GM21360 (cell line): ENCODE measurements around the gene DAPL1.

Experiments
- ATAC-seq: cut with Tn5 transposase; IDR thresholded peaks from one replicate; pipeline ENCODE4 v1.9.1; 2021; ENCODE audit warnings: mild to moderate bottlenecking, moderate library complexity; ENCODE audit not compliant: unreplicated experiment

The DAPL1 gene

GRCh38 chr2:158795195-158795924, at the start of gene DAPL1:
Gene DAPL1 (plus strand): TSS chr2:158795317. CDS start chr2:158795373, 56 bp downstream.
- no peak for ATAC-seq

DNA sequence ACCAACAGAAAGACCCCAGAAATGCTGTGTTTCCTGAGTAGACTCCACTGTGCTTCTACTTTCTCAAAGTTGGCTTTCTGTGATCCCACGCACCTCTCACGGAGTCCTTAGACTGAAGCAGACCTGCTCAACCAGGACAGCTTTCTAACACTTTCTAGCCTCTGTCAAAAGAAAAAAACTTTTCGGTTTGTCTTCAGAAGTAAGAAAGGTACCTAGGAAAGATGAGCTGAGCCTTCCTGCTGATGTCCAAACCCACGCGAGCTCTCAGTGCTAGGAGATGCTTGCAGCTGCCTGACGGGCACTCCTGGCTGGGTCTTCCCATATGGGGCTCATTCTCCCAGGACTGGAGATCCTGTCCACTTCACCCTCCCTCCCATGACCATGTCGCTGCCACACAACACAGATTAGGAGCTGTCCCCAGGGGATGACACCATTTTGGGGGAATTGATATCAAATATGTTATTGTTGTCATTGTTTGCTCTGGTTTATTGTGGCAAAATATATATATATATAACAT, 49.2 kb upstream of the DAPL1 start:
- ATAC-seq, result no peak

- no peak for ATAC-seq
Measured at GRCh38 chr2:158746488-158746887, 48.6 kb upstream of the DAPL1 start.

DNA sequence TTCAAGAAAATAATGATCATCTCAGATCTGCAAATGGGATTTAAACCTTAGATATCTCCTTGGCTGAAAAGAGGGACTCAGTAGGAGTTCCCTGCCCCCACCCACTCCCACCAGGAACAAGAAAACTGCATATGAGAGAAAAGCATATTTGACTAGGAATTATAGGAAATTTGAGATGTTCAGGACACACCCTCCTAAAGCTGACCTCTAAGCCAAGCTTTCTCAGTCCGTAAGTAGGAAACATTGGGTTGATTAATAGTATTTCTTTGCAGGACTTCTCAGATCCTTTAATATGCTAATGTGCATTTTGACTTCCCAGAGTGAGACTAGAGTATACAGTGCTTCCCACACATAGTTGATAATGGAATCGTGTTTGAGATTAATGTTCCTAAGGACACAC, 47.8 kb upstream of the DAPL1 start:
- ATAC-seq, result no peak

DNA sequence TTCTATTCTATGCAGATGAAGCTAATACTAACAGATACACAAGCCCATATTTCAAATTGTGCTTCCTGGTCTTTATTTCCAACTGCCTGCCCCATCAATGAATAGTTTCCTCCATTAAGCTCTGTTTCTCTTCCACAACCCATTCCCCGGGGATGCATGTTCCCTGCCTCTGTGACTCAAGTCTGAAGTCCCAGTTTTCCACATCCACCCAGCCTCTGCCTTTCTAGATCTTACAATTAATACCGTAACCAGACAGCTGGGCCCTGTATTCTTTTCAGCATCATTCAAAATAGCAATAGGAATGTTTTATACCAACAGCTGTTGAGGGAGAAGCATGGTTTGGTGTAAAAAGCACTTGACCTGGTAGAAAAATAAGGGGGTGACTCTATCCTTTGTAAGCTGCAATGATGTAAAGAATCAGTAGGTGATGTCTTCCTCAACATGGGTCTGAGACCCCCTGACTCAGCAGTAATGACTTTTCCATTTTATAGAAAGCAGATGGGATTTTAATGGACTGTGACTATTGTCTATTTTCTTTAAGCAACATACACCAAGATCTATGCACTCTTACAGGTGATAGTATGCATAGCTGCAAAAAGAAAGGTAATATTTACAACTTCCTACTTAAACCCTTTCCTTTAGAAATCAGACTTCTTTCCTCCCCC, 46.1 kb upstream of the DAPL1 start:
- ATAC-seq, result no peak

DNA sequence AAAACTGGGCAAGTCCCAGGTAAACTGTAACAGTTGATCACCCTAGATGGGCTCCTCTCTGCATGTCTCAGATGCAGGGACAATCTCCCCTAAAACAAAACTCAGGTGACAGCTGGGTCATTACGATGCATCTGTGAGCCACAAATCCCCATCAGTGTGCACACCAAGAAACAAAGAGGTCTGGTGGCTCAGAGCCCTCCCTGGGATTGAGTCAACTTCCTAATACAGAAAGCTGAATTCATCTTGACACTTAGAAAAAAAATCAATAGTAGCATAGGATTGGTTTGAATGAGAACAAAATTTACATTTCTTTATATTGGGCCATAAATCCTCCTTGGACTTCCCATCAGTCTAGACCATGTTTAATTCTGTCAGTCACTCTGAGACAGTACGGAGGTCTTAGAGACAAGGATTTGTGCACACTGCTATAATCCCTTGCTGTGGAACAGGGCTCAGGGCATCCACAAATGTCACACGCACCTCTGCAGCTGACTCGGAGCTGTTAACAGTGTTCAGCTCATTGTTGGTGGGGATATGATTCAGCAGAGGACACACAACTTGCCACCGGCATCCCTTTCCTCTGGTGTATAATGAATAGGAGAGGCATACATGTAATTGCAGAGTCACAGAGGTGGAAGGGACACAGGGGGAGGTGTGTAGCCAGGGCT, 44.5 kb upstream of the DAPL1 start:
- ATAC-seq, result no peak

DNA sequence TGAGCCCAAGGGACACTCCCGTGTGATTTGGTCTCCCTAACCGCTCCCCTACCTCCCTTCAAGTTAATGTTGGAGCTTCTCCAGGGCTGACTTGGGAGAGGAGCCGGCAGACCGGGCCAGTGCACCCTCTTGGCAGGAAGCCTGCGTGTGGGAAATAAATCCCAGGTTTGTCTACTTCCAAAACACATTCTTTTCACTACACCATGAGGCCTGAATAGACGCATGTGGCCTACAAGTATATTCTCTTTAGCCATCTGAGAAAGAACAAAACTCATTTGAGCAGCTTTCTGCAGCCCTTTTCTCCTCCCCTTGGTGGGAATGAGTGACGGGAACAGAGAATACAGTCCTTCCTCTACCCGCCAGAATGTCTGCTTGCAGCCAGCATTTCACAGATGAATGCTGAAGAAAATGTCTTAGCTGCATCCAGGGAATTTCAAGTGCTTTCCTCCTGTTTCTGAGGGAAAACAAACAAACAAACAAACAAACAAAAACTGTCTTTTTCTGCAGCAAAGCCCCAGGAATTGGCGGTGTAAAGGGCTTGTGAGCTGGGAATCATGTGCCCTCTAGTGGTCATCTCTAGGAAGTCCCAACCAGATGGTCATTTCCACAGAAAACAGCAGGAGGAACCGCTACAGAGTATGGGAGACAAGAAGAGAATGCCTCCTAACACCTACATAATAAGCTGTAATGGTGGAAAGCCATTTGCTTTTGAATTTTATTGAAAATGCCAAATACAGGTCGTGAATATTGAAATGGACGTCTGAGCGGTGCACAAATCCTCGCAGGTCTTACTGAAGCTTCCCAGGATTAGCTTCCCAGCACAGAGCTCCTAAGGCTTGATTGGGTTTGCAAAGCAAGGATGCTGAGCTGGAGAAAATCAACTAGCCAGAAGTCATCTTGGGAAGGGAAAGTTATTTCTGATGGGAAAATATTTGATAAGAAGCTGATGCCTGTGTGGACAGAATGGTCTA, 41.2 kb upstream of the DAPL1 start:
- ATAC-seq, result peak; percentile 79

DNA sequence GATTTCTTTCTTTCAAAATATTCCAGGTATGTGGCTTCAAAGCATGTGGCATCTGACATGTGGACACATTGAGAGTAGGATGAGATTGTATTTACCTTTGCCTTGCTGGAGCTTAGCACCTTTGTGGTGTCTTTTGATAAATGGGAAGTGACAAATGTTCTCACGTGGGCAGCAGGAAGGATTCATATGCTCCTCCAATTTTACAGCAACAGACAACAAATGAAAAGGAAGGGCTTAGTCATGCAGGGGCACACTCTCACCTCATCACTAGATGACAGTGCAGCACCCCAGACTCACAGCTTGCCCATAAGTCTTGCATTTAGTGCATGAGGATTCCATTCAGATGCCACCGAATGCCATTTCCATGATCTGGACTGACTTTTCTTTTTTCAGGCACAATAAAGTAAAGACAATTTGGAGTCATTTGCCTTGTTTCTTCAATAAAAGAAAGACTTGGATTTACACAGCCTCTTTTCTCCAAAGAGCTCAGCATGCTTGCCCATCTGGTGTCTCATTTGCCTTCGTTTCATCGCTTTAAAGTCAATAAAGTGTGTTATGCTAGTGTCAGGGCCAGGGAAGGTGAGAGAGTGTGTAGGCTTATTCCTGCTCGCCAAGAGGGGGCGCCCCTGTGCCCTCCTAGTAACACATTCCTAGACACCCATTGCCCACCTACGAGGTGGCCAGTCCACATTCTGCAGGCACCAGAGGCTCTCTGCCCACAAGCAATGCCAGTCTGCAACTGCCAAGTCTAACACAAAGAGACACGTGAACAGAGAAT, 39.6 kb upstream of the DAPL1 start:
- no peak for ATAC-seq

GRCh38 chr2:158756331-158756730, 38.8 kb upstream of the DAPL1 start:
- no peak for ATAC-seq

DNA sequence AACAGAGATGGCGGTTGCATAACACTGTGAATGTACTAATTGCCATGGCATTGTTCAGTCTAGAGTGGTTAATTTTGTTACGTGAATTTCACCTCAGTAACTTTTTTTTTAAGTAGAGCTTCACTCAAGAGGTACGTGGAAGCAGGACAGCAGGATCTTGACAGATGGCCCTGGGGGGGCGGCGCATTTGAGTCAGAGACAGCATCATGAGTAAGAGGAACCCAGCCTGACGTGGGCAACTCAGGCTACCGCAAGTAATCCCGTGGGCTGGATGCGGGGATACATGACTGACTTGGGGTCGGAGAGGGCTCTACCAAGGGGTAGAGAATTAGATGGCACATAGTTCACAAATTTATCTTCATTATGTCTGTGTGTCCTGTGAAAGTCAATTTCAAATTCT, 38.1 kb upstream of the DAPL1 start:
- ATAC-seq, result no peak

- no peak for ATAC-seq
Measured at GRCh38 chr2:158760887-158761286, 34.2 kb upstream of the DAPL1 start.

- ATAC-seq, result no peak
Measured at GRCh38 chr2:158761621-158762020, 33.5 kb upstream of the DAPL1 start.

DNA sequence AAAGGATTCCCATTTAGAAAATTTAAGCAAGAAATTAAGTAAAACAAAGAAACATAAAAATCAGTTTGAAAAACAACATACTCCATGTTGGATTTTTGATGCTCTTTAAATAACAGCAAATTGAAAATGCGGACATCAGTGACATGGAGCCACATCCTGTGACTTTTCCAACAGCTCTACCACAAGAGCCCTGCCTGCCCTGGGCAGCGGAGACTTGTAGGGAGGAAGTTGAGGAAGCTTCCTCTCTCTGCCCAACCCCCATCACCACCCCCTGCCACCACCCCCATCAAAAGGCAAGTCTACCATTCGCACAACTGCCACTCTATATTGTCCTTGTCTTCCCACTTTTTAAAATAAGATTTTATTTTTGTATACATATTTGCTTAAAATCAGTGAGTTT, 32.8 kb upstream of the DAPL1 start:
- ATAC-seq, result no peak

- ATAC-seq, result no peak
Measured at GRCh38 chr2:158766524-158766923, 28.6 kb upstream of the DAPL1 start.

- no peak for ATAC-seq
Measured at GRCh38 chr2:158772306-158773078, 22.6 kb upstream of the DAPL1 start.

- ATAC-seq, result no peak
Measured at GRCh38 chr2:158773121-158773520, 22.0 kb upstream of the DAPL1 start.

- ATAC-seq, result no peak
Measured at GRCh38 chr2:158774681-158775080, 20.4 kb upstream of the DAPL1 start.

DNA sequence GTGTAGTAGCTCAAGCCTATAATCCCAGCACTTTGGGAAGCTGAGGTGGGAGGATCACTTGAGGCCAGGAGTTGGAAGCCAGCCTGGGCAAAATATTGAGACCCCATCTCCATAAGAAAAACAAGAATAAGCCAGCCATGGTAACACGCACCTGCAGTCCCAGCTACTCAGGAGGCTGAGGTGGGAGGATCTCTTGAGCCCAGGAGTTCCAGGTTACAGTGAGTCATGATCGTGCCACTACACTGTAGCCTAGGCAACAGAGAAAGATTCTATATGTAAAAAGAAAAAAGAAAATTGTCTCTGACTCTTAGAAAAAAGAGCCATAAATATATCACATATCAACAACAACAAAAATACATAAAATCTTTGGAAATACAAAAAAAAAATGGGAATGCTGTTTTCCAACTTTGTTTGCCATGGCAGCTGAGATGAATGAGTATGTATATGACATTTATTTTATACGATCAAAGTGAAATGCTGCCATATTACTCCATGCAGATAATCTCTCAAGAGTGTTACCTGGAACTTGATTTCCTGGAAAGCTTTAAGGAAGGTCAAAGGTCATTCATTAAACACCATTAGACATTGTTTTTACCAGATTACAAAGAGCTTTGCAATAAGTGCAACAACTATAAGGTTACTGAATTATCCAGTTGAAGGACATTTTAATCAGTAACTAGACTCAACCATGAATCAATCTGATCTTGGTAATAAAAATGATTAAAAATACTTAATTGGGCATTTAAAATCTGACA, 19.7 kb upstream of the DAPL1 start:
- no peak for ATAC-seq
